ENCODE data around the gene GLI3.

The GLI3 gene

GRCh38 chr7:41956705-41957104 is 280.3 kb downstream of the GLI3 start:
- no peak for DNase-seq

- peak; percentile 65 for DNase-seq
Observed at GRCh38 chr7:41955893-41956675, 280.9 kb downstream of the GLI3 start.

- no peak for DNase-seq
Observed at GRCh38 chr7:41955451-41955850, 281.6 kb downstream of the GLI3 start.

- DNase-seq: no peak
Observed at GRCh38 chr7:41954976-41955375, 282.0 kb downstream of the GLI3 start.

- DNase-seq: no peak
Observed at GRCh38 chr7:41948503-41948902, 288.5 kb downstream of the GLI3 start.

GRCh38 chr7:41943094-41943577 is 293.9 kb downstream of the GLI3 start:
- DNase-seq: no peak

GRCh38 chr7:41942468-41943093 is 294.4 kb downstream of the GLI3 start:
- no peak for DNase-seq

- peak; percentile 29 for DNase-seq
Observed at GRCh38 chr7:41940760-41941343, 296.2 kb downstream of the GLI3 start.

GRCh38 chr7:41938371-41938770 is 298.6 kb downstream of the GLI3 start:
- no peak for DNase-seq

GRCh38 chr7:41933427-41933826 is 303.6 kb downstream of the GLI3 start:
- no peak for DNase-seq

GRCh38 chr7:41931263-41931646 is 305.8 kb downstream of the GLI3 start:
- DNase-seq: no peak

- no peak for DNase-seq
Observed at GRCh38 chr7:41930538-41931262, 306.3 kb downstream of the GLI3 start.

- no peak for DNase-seq
Observed at GRCh38 chr7:41928781-41929180, 308.2 kb downstream of the GLI3 start.

- no peak for DNase-seq
Observed at GRCh38 chr7:41928166-41928565, 308.8 kb downstream of the GLI3 start.

GRCh38 chr7:41927380-41927779 is 309.6 kb downstream of the GLI3 start:
- no peak for DNase-seq

- no peak for DNase-seq
Observed at GRCh38 chr7:41925946-41926345, 311.1 kb downstream of the GLI3 start.

GRCh38 chr7:41924796-41925195 is 312.2 kb downstream of the GLI3 start:
- DNase-seq: no peak

- no peak for DNase-seq
Observed at GRCh38 chr7:41922373-41922772, 314.6 kb downstream of the GLI3 start.

GRCh38 chr7:41921453-41921981 is 315.5 kb downstream of the GLI3 start:
- no peak for DNase-seq

- no peak for DNase-seq
Observed at GRCh38 chr7:41918597-41918996, 318.4 kb downstream of the GLI3 start.

GRCh38 chr7:41916450-41916927 is 320.5 kb downstream of the GLI3 start:
- DNase-seq: no peak

GRCh38 chr7:41915871-41916270 is 321.1 kb downstream of the GLI3 start:
- DNase-seq: no peak

All from NCI-H446 treated with DMSO at 0.1 percent for 48 hours (cell line).